ENCODE data around the gene FIBIN.
"Not testable (repeated sequence)": the region's sequence is repeated elsewhere in the genome, so short reads cannot be mapped to it uniquely, and the experiment has no call there.

FIBIN gene

DNA sequence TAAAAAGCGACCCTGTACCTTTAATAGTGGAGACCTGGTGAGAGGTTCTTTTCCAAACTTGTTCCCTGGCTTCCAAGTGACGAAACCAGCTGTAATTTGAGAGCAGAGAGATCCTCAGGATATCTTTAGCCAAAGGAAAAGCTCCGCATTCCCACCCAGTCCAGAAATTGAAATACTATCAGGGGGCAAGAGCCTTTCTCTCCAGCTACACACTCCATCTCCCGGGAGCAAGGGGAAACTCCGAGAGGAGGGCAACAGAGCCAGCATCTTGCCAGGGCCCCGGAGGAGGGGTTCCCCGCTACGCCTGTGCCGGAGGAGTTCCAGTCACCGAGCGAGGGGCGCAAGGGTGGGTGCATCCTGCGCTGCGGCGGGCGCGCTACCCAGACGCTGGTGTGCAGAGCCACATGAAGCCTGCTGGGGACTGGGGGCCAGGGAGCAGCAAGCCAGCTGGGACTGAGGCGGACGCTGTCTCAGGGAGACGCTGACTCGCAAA lies at the start of gene FIBIN:
Gene FIBIN, plus strand, starts transcription at position 148 of the 493 bp plus-strand sequence. CDS start 415 bp downstream, outside the sequence.
- peak in 1 of 2 experiments; percentile 37 for DNase-seq

DNA sequence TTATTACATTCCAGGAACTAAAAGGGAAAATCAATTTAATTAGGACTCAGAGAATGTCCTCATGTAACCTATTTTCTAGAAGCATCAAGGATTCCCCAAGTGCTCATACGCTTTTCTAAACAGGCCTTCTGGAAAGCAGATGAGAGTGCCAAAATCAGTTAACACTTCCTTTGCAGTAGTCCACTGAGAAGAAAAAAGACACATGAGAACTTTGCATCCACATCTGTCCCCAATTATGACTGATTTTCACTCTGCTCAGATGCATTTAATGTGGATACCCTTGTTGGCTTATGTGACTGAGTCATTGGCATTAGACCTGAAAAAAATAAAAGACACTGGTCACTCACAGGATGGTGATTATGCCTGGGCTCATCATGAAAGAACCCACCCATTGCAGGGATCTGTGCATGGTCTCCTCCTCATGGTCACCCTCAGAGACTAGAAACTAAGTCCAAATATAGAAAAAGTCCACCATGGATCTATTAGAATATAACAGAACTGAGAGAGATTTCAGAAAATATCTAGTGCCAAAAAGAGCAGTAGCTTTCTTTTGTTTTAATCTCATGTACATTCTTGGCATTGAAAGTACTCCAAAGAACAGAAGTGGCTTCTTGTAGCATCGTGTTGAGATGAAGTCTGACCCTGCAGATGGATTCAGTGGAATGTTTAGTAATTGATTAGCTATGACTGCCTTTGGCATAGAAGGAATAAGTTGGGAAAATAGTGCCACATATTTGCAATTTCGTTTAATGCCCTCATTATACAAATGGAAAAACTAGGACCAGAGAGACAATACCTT lies 48.8 kb upstream of the FIBIN start:
- no peak for DNase-seq

DNA sequence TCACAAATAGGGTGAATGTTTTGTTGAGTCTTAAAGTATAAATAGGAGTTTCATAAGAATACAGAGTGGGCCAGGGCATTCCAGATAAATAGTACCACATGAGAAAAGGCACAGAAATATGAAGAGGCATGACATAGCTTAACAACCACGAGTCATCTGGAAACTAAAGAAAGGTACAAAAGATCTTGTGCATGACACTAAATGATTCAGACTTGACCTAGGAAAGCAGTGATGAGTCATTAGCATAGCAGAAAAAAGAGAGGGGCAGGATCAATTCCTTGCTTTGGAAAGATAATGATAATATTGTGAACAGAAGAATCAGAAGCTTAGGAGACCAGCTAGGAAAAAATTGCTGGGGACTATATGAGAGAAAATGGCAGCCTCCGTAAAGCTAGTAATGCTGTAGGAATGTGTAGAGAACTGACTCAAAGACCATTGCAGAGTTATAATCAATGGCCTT lies 47.6 kb upstream of the FIBIN start:
- no peak for DNase-seq

DNA sequence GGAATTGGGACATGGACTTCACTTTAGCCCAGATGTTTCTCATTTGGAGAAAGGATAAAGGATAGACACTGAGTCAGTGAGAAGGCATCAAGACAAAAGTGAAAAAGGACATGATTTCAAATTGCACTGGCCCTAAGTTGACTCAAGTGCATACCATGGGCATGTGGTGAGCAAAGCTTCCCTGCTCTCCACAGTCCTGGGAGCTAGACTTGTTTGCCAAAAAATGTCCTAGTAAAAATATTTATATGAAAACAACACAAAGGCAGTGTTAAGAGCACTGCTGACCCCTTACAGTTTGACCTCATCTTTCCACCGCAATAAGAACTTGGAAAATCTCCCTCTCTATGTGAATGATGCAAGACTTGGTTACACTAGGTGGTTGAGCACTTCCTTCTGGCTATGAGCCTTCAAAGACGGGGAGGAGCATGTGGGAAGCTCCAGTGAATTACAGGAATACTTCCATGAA lies 46.5 kb upstream of the FIBIN start:
- DNase-seq: no peak

DNA sequence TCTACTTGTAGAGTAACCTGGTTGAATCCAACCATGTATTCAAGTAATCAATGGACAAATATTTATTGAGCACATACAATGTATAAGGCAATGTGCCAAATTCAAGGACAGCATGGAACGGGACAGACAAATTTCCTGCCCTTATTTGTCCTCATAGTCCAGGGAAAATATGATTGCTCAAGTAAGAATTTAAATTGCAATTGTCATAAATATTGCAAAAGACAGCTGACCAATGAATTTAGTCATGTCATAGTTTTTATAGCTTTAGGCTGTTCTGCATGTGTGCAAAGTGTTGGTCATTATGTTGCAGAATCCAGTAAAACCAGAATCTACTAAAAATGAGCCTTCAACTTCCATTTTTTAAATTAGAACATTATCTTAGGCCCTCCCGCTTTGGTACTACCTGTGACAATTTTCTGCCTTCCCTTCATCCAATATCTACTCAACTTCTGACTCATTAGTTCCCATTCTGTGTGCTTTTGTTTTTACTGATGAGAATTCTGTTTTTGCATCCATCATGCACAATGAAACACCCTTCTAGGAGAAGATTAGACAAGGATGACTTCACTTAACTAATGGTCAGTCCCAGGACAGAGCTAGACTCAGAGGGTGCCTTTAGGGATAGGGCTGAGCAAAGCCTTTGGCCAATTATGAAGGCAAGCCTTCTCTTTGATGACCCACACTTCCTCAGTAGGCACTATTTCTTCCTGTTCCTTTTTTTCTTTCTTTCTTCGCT lies 45.8 kb upstream of the FIBIN start:
- DNase-seq: no peak

DNA sequence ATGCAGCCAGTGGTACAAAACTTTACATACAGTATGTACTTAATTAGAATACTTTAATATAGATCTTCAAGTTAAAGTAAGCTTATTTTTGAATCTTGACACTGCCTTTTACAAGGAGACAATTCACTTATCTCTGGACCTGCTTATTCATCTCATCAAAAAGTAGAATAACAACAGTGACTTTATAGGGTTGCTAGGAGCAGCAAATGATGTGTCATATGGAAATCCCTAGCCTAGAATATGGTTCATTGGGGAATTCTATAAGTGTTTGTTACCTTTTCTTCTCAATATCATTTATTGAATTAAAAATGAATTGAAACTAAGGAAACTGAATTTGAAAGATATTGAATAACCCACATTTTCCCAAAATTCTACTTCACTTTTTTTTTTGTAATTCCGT lies 45.0 kb upstream of the FIBIN start:
- DNase-seq: no peak

DNA sequence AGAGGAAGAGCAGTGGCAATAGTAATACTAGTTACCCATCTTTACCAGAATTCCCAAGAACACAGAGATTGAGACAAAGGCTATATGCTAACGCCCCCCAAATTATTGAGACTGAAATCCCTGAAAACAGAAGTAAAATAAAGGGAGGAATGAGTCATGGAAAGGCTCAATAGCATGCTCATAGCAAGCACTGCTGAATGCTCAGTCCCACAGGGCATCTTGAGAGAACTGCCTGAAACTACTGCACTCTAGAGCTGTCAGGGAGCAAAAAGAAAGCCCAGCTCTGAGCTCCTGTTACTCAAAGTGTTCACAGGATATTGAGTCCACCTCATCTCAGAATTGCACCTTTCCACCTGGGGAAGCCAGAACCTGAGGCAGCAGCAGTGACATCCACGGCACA lies 44.1 kb upstream of the FIBIN start:
- DNase-seq: no peak

DNA sequence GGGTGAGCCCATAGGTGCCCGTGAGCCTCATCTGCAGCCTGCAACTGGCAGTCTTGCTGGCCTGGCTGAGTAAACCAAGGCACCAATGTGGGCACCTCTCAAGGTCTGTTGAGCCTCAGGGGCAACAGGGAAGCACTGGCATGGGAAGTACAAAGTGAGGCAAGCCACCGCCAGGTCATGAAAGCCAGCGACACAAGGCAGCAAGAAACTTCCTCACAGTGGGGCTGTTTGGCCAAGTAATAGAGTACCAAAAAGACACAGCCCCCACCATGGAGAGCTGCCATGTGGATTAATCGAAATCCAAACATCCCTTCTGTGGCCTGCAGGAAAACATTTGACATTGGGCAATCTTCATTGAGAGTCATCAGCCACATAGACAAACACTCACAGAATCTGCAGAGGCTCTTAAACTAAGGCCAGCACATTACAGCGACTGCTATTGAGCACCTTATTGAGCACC lies 43.6 kb upstream of the FIBIN start:
- DNase-seq: no peak

DNA sequence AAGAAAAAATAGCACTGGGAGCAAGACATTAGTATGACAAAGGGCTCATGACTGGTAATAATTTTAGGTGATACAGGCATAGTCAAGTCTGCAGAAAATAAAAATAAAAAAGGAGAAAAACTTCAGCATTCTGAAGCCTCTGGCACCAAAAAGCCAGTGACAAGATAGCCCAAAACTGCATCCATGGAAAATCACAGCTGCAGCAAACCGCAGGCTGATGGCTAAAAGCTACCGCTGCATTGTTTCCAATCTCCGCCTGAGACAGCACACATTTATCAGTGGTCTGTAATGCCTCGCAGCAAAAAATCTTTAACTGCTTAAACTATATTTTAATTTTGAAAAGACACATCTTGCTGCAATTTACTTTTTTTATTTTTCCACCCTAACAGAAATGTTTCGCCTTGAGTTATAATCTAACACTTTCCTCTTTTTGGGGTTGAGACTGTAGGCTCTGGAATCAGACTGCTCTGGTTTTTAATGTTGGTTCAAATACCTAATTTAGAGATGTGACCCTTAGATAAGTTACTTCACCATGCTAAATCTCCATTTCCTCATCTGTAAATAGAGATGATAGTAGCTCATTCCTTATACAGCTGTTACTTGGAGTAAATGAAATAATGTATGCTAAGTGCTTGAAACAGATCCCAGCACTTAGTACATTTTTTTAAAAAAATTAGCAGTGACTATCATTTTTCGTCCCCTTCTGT lies 42.0 kb upstream of the FIBIN start:
- no peak for DNase-seq

DNA sequence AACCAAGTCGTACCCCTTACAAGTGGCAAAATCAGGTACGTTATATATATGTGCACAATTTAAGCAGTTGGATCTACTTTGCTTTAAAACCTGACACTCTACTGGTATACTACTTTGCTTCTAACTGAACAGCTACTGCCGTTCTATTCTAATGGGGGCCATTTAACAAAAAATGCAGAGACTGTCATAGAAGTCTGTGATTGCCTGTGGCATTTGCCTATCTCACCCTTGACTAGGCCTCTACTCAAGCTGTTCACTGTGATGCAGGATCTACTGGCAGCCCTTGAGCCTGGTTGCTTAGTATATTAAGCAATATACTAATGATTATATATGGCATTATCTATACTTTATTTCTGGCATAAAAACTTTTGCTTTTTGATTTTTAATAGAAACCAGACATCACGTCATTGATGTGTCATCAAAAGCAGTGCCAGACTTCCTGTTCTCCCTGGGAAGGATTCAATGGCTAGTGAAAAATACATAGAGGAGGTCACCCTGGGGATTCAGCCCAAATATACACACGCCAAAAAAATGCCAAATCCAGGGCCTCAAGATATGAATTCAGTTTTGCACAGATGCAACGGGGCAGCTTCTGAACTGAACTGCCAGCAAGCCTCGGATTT lies 40.0 kb upstream of the FIBIN start:
- no peak for DNase-seq

DNA sequence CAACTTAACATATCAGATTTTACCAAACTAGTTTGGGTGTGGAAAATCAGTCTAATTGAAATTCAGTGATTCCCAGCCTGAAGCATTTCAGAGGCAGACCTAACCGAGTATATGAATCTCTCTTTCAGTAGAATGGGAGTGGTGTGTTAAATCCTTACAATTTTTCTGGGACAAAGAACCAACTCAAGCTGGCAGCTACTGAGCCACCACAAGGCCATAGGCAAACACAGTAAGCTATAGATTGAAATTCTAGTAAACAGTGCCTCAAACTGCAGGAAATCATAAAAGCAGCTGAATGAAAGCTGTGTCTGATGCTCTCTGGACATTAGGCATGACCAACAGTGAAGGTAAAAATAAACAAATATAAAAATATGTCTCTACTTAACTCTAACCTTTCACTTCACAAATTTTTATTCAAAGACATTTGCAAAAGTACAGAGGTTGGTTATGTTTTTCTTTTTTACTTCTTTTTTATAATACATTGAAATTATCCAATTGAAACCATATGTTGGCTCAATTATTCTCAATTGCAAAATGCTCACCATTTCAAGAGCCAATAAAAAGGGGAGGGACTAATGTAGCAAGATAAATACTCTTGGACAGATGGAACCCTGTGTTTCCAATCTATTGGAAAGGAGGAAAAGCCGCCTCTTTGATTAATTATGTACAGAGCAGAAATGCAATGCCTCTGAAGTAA lies 35.8 kb upstream of the FIBIN start:
- no peak for DNase-seq

DNA sequence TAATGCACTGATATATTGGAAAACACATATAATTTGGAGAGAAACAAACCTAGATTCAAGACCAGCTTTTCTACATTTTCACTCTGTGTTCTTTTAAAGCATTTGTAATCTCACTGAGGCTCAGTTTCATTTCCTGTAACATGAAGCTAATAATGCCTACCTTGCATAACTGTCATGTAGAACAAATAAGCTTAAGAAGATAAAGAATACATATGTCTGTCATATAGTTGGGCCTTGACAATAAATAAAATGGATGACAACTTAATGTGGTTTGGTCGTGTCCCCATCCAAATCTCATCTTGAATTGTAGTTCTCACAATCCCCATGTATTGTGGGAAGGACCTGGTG lies 35.2 kb upstream of the FIBIN start:
- DNase-seq: no peak

DNA sequence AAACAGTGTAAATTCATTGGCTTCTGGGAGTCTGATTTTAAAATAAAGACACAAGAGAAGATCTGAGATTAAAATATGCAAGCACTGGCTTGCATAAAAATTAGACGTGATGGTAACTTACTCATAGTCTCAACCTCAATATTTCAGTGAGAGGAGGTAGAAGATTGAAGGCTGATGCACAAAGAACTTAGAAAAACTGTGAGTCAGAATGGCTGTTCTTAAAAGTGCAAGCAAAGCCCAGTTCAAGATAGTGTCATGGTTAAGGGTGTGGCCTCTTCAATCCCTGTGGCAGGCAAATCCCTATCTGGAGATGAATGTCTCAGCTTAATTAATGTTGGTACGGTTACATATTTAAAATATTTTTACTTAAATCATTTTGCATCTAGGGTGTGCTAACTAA lies 33.6 kb upstream of the FIBIN start:
- DNase-seq: no peak

DNA sequence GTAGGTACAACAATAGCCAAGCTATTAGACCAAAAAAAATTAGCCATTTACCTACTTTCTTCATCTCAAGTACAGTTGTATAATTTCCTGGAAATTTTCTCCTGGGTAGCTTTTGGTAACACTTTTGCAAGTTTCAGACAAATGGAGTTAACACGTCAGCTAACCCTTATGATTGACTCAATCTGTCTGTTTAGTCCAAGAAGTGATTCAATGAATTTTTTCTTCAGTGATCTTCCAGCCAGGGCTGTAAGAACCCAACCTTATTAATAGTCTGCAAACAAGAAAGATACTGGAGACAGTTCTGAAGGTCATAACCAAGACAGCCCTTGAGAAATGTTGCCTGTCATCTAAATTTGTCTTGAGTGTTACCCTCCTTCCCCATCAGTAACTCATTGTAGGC lies 30.1 kb upstream of the FIBIN start:
- no peak for DNase-seq

DNA sequence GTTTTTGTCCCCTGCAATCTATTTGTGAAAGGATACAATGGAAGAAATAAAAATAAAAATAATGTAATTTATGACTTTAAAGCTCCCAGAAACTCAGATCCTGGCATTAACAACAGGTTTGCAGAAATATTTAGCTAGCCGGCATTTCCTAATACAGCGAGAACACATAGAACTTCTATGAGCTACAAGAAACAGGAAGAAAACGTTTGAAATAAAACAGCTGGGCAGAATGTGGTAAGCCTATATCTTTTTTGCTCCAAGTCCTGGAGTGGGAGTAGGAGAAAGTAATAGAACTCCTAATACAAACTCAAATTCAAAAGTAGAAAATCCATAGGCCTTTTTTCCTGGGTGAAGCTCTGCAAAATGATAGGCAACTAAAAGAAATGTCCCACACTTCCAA lies 29.6 kb upstream of the FIBIN start:
- DNase-seq: no peak

DNA sequence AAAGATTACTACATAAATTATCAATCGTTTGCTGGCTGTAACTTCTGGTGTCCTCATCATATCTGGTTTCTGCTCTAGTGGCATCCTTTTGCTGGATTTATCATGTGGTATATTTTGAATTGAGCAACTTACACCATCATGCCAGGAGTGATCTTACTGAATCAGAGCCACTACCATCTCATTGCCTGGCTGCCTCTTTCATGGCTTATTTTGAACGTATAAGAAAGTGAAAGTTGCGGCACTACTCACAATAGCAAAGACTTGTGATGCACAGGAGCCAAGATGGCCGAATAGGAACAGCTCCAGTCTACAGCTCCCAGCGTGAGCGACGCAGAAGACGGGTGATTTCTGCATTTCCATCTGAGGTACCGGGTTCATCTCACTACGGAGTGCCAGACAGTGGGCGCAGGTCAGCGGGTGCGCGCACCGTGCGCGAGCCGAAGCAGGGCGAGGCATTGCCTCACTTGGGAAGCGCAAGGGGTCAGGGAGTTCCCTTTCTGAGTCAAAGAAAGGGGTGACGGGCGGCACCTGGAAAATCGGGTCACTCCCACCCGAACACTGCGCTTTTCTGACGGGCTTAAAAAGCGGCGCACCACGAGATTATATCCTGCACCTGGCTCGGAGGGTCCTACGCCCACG lies 28.9 kb upstream of the FIBIN start:
- DNase-seq: not testable (repeated sequence)

DNA sequence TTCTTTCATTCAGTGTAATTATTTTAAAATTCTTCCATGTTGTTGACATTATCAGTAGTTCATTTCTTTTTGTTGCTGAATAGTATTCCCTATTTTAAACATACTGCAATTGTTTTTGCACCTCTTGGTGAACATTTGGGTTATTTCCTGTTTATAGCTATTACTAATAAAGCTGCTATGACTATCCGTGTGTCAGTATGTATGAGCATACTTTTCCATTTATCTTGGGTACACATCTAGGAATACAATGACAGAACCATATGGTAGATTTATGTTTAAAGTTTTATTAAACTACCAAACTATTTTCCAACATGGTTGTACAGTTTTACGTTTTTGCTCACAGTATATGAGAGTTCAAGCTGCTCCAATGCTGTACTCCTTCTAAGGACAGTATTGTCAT lies 22.0 kb upstream of the FIBIN start:
- no peak for DNase-seq

DNA sequence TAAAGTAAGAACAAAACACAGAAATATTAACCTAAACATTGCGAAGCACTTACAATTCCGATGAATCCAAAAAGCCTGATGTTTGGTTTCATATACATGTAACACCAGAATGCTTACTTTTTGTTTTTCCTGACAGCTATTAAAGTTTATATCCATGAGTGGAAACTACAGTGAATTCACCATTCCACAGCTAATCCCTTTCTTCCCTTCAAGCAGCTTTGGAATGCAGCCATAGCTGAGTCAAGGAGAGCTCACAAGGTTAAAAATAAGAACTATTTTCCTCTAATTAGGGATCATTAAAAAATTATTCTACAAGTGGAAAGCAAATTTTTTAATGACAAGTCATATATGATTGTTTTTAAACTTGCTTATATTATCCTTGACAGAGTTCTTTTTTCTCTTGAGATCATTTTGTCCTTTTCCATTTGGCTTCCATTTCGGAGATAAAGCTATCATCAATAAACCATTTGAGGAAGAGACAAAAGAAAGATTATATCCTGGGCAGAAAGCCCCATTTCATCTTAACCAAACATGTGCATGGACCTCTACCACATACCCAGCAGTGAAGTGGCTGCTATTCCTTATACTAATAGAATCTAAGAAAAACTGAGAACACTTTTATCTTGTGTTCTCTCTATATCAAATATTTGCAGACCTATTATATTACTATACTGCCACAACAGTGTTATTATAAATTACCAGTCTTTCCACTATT lies 19.7 kb upstream of the FIBIN start:
- no peak for DNase-seq

DNA sequence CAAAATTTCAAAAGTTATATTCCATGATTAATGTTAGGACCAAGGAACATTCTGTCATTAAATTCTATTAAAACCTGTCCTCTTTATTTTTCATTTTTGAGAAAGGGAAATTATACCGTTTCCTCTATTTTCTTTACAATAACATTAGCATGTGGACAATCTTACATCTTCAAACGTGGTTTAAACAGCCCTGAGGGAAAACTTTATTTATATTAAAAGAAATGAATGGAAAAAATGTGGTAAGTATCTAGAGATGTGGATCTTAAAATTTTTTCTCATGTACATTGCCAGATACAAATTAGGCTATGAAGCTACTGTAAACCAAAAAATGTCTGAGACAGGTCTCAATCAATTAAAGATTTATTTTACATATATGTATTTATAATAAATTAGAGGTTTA lies 18.9 kb upstream of the FIBIN start:
- DNase-seq: no peak

DNA sequence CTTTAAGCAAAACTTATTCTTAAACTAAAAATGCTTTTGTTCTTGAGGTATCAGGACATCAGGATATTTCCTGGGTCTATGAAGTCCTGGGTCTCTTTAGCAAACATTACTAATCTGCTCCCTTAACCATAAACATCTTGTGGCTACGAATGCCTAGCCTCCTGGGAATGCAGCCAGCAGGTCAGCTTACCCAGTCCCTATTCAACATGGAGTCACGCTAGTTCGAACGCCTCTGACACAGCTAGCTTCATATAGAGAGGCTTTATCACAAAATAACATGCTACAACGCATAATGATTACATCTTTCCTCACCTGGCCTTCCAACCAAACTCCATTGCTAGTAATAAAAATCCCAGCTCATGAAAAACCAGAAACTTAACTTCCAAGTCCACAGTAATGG lies 17.5 kb upstream of the FIBIN start:
- no peak for DNase-seq

DNA sequence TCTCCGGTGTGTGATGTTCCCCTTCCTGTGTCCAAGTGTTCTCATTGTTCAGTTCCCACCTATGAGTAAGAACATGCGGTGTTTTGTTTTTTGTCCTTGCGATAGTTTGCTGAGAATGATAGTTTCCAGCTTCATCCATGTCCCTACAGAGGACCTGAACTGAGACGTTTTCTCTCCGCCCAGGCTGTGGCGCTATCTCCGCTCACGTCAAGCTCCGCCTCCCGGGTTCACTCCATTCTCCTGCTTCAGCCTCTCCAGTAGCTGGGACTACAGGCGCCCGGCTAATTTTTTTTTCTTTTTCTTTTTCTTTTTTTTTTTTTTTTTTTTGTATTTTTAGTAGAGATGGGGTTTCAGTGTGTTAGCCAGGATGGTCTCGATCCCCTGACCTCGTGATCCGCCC lies 16.7 kb upstream of the FIBIN start:
- DNase-seq: not testable (repeated sequence)
